Measurements from ENCODE around the gene FANCM. TPM values are rescaled to one million over a fixed set of nuclear protein-coding genes. Genes with fewer than 3 reads are reported as not detected.
"Not testable (repeated sequence)": the region's sequence is repeated elsewhere in the genome, so short reads cannot be mapped to it uniquely, and the experiment has no call there.

FANCM gene
- total RNA-seq, 2 donors from 2014 or later, result 3.4 to 4.2 TPM

DNA sequence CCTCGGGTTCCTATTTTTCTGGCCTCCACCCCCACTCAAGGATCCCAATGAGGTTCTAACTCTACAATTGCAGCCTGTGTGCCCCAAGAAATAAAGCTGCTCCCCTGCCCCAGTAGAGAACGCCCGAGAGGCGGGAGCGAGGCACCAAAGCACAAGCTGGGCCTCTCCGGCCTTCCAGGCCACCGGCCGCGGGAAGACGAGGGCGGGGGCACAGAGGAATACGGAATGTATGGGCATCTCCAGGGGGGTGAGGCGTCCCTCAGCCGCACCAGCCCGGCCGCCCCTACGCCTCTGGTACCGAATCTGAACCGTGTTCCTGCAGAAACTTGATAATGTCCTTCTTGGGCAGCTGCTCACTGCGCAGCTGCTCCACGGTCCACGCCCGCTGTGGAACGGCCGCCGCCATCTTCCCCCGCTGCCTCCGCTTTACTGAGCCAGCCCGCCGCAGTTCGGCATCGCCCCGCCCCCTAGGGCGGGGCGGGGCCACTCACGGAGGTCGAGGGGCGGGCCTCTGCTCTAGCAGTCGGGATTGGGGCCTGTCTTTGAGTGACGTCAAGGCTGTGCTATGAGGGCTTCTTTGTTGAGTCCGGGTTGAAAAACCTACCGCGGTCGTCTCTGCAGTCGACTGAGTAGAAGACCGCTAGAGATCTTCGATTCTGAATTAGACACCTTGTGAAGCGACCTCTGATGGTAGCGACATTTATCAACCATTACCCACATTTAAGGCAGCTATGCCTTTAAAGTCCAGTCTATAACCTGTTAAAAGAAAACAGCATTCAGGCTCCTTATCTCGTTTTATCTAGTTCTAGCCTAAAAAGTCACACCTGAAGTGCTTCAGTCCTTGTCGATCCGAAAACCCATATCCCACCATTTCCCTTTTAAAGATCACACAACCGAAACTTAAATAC, 1.4 kb upstream of the FANCM start, which contains the start of gene FKBP3:
Gene FKBP3, minus strand, starts transcription at position 431 of the 908 bp plus-strand sequence. Its CDS starts 25 bp downstream, at position 406.
- intact Hi-C loops (cut with DNase I, micrococcal nuclease), result loop anchor here in 1 of 2 donors (10.0 kb wide), 2 partner anchors 120 to 170 kb away; partner anchors contain the start of genes KLHL28, MIS18BP1 and TOGARAM1
- DNase-seq (peak; percentile 95 to 99), ATAC-seq (peak; percentile 92)

DNA sequence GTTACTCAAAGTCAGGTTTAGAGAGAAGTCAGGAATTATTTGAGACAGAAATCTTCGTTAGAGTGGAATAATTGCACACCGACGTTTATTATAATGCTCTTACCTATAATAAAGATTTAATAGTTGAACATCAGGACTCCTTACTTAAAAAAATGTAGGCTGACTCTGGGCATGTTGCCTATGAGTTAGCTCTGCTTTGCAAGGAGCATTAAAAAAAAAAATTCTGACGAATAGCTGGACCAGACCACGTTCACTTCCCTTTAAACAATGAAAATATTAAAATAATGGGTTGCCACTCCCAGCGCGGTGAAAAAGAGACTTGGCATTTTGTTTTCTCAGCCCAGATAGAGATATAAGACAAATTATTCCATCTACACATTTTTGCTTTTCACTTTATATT, 574 bp upstream of the FANCM start:
- intact Hi-C loops (cut with DNase I, micrococcal nuclease), result loop anchor here in 1 of 2 donors (10.0 kb wide), 2 partner anchors 120 to 170 kb away; partner anchors contain the start of genes KLHL28, MIS18BP1 and TOGARAM1
- DNase-seq, result no peak
- ATAC-seq, result no peak

DNA sequence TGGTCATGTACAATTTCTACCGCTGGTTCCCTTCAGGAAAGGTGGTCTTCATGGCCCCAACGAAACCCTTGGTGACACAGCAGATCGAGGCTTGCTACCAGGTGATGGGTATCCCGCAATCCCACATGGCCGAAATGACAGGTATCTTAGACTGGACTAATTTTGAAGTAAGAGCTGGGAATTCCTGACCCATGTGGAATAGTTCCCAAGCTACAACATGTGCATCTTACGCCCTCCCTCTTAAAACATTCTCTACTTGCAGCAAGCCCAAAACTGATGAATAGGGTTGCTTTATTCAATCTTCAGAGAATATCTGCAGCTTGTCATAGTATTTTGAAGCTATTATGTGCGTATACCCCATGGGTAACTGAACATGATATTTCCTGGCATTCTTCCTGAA, 669 bp downstream of the FANCM start:
- DNase-seq (no peak), ATAC-seq (no peak)
- intact Hi-C loops (cut with DNase I, micrococcal nuclease), result loop anchor here in 1 of 2 donors (10.0 kb wide), 2 partner anchors 118 to 172 kb away; partner anchors contain the start of genes KLHL28, MIS18BP1 and TOGARAM1

DNA sequence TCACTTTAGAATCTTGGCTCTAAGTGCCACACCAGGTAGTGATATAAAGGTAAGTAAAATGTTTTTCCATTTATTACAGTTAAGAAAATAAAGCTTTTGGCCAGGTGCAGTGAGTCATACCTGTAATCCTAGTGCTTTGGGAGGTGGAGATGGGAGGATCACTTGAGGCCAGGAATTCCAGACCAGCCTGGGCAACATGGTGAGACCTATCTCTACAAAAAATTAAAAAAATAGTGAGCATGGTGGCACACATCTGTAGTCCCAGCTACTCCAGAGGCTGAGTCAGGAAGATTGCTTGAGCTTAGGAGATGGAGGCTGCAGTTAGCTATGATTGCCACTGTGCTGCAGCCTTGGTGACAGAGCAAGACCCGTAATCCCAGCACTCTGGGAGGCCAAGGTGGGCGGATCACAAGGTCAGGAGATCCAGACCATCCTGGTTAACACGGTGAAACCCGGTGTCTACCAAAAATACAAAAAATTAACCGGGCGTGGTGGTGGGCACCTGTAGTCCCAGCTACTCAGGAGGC, 5.0 kb downstream of the FANCM start:
- ATAC-seq, result no peak
- intact Hi-C loops (cut with DNase I, micrococcal nuclease), result no loop called here
- DNase-seq, result no peak

DNA sequence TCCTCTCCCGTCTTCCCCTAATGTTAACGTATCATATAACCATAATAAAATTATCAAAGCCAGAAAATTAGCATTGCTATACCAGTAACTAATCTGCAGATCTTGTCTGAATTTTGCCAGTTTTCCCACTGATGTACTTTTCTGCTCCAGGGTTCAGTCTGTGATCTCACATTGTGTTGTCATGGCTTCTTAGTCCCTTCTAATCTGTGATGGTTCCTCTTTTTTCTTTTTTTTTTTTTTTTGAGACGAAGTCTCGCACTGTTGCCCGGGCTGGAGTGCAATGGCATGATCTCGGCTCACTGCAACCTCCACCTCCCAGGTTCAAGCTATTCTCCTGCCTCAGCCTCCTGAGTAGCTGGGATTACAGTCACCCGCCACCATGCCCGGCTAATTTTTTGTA, 6.4 kb downstream of the FANCM start:
- DNase-seq; ATAC-seq; intact Hi-C loops (cut with DNase I, micrococcal nuclease): not testable (repeated sequence)

DNA sequence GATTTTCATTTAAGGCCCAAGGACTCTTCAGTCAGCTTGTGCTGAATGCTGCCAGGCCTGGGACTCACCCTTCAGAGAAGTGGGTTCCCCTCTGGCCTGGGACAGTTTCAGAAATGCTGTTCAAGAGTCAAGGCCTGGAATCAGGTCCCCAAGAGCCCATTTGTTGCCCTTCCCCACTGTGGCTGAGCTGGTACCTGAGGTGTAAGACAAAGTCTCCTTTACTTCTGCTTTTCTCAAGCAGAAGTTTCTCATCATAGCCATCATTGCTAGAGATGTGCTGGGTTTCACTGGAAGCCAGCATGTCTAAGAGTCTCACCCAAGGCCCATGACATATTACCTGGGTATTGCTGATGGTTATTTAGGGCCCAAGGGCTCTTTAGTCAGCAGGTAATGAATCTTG, 8.9 kb downstream of the FANCM start:
- intact Hi-C loops (cut with DNase I, micrococcal nuclease), result no loop called here
- ATAC-seq, result no peak
- DNase-seq, result no peak

DNA sequence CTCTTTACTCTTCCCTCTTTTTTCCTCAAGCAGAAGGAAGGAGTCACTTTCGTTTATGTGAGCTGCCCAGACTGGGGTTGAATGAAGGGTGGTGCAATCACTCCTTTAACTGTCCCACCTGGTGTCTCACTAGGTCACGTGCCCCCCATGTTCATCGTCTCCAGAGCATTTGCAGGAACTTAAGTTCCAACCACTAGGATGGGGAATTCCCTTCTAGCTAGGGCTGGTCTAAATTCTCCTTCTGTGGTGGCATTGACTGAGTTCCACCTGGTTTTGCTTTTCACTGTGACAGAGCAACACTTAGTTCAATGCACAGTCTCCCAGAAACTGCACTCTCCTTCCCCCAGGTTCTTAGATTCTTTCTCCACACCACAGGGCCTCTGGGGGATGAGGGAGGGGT, 9.5 kb downstream of the FANCM start:
- ATAC-seq (no peak), DNase-seq (no peak)
- intact Hi-C loops (cut with DNase I, micrococcal nuclease), result no loop called here

DNA sequence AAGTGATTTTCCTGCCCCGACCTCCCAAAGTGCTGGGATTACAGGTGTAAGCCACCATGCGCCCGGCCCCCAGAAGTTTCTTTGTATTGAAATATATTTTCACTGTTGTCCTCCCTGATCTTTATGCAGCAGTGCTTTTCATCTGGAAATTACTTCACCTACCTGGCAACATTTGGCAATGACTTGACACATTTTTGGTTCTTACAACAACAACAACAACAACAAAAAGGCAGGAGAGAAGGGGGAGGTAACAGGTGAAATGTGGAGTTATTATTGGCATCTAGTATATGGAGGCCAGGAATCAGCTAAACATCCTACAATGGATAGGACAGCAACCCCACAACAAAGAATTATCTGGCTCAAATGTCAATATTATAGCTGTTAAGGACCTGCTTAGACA, 13.9 kb downstream of the FANCM start:
- intact Hi-C loops (cut with DNase I, micrococcal nuclease), result no loop called here
- no peak for DNase-seq
- no peak for ATAC-seq

DNA sequence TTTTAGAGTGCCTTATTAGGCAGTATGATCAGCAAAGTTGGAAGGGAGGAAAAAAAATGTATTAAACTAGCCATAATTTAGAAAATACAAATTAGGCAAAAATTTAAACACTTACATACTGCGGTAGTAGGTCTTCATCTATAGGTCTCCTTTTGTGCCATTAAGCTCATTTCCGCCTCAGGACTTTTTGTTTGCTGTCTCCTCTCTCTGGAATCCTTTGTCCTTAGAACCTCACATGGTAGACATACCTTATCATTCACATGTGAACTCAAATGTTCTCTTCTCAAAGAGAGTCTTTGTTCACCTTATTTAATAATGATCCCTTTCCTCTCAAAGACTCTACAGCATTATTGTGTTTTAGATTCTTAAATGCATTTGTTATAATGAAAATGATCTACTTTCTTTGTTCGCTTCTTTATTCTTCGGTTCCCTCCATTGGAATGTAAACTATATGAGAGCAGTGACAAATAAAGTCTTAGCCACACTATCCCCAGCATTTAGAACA, 14.7 kb downstream of the FANCM start:
- no peak for DNase-seq
- intact Hi-C loops (cut with DNase I, micrococcal nuclease), result no loop called here
- no peak for ATAC-seq

DNA sequence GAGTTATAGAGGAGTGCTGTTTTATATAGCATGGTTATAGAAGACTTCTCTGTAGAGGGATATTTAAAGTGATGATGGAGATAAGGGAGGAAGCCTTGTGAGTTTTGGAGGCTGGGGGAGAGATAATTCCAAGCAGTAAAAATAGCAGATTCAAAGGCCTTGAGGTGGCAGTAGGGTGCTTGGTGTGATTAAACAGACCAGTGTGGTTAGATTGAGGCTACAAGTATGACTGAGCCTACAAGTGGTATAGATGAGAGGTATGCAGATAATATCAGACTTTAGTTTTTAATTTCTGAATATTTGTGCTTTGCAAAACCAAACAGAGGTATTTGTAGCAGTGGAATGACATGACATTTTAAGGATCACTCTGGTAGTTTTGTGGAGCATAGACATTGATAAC, 20.3 kb downstream of the FANCM start:
- DNase-seq (no peak), ATAC-seq (no peak)
- intact Hi-C loops (cut with DNase I, micrococcal nuclease), result no loop called here

DNA sequence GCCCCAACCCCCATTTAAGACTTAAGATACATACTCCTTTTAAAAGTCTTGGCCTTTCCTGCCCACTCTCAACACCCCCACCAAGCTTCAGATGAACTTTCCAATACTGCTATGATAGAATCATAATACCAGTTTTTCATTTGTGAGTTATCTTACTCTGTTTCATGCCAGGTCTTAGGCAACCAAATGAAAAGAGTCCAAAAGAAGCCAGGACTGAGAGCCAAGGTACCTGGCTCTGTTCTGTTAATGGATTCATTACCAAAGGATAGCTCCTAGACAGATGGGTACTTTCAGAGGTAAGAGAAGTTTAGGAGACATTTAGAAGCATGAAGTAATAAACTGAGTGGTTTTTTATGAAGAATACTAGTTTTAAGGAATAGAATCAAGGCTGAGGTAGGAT, 34.2 kb downstream of the FANCM start:
- intact Hi-C loops (cut with DNase I, micrococcal nuclease), result no loop called here
- ATAC-seq, result no peak

DNA sequence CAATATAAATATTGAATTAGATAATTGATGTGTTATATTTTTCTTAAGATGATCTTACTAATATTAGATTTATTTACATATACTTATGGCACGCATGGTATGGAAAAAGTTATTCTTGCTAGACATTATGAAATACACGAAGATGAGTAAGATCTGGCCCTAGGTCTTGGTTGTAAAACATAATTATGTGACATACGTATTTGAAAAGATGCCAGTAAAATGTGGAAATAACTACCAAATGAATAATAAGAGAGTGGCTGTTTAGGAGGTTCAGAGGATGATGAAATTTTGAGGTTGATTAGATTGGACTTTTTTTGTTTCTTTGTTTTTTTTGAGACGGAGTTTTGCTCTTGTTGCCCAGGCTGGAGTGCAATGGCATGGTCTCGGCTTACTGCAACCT, 41.3 kb downstream of the FANCM start:
- no peak for ATAC-seq
- DNase-seq, result no peak
- intact Hi-C loops (cut with DNase I, micrococcal nuclease), result no loop called here

More for the DNA sequence above, 34.2 kb downstream of the FANCM start:
- no peak for DNase-seq

DNA sequence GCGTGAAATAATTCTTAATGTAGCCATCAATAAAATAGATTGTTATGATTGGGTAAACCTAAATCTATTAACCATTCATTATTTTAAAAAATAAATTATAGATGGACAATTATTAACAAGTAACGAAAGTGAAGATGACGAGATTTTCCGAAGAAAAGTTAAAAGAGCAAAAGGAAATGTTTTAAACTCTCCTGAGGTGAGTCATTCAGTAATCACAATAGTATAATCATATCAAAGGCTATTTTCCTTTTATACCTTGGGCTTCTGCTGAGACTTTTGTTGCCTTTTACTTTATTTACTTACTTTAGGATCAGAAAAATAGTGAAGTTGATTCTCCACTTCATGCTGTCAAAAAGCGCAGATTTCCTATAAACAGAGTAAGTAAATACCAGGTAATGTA, 45.6 kb downstream of the FANCM start:
- ATAC-seq (no peak), DNase-seq (no peak)
- intact Hi-C loops (cut with DNase I, micrococcal nuclease), result no loop called here

DNA sequence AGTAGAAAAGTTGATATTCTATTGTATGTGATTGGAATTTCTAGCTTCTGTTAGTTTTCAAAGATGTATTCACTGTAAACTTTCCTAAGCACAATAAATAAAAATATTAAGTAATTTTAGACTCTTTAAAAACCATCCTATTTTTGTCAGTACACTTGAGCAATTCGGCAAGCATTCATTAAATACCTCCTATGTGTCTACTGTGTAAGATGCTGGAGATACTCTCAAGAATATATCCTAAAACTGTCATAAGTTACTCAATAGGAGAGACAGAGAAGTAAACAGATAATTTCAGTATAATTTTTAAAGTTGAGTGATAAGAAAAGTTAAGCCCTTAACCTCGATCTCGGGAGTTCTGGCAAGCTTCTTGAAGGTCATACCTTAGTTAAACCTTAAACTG, 46.1 kb downstream of the FANCM start:
- intact Hi-C loops (cut with DNase I, micrococcal nuclease), result no loop called here
- ATAC-seq (no peak), DNase-seq (no peak)

DNA sequence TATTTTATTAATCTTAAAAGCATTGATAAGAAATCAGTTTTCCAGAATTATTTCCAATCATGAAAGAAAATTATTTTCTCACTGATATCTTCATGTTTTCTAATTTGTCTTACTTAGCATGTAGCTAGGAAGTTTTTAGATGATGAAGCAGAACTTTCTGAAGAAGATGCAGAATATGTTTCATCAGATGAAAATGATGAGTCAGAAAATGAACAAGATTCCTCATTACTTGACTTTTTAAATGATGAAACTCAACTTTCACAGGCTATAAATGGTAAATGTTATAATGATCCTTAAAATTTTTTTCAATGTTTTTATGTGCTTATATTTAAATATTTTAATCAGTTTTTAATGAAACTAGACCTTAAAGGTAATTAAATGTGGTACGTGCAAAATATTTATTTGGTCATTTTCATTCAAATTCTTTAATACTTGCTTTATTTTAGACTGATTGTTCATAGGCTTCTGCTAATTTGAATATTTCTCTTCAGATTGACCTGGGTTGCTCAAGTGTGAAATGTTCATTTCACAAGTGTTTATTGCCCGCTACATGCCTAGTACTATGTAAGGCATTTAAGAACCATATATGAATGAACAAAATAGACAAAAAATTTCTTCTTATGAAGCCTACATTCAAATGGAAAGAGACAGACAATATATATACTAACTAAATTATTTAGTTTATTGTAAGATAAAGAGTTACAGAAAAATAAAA, 49.5 kb downstream of the FANCM start:
- DNase-seq (no peak), ATAC-seq (no peak)

DNA sequence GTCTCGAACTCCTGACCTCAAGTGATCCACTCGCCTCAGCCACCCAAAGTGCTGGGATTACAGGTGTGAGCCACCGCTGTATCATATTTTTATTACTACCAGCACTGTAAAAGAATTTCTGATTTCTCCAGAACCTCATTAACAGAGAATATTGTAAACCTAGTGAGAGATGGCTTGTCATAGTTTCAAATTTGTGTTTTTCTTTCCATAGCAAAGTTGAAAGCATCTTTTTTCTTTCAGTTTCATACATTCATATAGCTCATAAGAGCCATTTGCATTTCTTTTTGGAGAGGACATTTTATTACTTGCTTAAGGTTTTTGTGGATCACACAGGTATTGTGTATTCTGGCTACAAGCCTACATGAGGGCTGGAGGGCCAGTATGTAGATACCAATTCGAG, 59.2 kb downstream of the FANCM start:
- DNase-seq (no peak), ATAC-seq (no peak)
- intact Hi-C loops (cut with DNase I, micrococcal nuclease), result no loop called here

More for the DNA sequence above, 49.5 kb downstream of the FANCM start:
- intact Hi-C loops (cut with DNase I, micrococcal nuclease), result no loop called here

DNA sequence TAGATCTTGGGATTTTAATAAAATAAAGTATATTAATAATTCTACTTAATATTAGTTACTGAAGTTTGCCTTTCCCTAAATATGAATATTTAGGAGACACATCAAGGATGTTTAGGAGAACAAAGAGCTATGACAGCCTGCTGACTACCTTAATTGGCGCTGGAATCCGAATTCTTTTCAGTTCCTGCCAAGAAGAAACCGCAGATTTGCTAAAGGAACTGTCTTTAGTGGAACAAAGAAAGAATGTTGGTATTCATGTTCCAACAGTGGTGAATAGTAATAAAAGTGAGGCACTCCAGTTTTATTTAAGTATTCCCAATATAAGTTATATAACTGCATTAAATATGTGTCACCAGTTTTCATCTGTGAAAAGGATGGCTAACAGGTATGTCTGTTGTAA, 62.8 kb downstream of the FANCM start:
- intact Hi-C loops (cut with DNase I, micrococcal nuclease), result no loop called here
- DNase-seq (no peak), ATAC-seq (no peak)

DNA sequence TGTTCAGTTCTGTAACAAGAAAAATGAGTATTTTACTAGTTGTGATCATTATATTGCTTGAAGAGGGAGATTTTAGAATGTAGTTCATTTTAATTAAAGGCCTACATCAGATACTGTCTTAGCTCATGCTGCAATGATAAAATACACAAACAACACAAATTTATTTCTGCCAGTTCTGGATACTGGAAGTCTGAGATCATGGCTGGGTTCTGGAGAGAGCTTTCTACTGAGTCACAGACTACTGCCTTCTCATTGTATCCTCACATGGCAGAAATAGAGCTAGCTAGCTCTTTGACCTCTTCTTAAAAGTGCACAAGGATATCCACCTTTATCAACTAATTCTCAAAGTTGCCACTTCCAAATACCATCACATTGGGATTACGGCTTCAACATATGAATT, 63.5 kb downstream of the FANCM start:
- intact Hi-C loops (cut with DNase I, micrococcal nuclease), result no loop called here
- DNase-seq (no peak), ATAC-seq (no peak)

DNA sequence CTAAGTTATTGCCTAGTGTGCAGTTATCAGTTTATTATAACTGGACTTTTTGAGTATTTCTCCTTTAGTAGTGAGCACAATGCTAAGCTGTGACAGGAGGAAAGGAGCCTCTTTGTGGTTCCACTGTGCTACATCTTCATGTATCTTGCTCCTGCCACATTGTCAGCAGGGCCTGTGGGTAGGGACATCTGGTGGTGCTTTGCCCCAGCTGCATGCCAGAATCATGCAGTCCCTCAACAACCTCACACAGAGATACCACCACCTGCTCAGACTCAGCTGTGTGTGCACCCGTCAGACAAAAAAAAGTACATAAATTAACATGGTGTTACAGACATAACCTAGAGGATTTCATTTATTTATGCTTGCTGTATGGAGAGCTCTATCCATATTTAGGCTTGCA, 66.2 kb downstream of the FANCM start:
- ATAC-seq (peak; percentile 54), DNase-seq (no peak)
- intact Hi-C loops (cut with DNase I, micrococcal nuclease), result no loop called here

Data from left colon (tissue), 2 donors.